Measurements from ENCODE around the gene STARD5.

STARD5 gene

GRCh38 chr15:81347910-81348309 is 24.0 kb upstream of the STARD5 start:
- no peak for TF ChIP-seq CTCF (IDR thresholded peaks at IDR 0.05; ENCODE audit: extremely low read depth, missing control alignments)
- DNase-seq (ENCODE audit: low spot score) = no peak

- TF ChIP-seq CTCF (IDR thresholded peaks at IDR 0.05; ENCODE audit: extremely low read depth, missing control alignments) = no peak
- no peak for DNase-seq (ENCODE audit: low spot score)
Observed at GRCh38 chr15:81346611-81347010, 22.7 kb upstream of the STARD5 start.

GRCh38 chr15:81343371-81343770 is 19.4 kb upstream of the STARD5 start:
- no peak for TF ChIP-seq CTCF (IDR thresholded peaks at IDR 0.05; ENCODE audit: extremely low read depth, missing control alignments)
- no peak for DNase-seq (ENCODE audit: low spot score)

GRCh38 chr15:81341351-81341750 is 17.4 kb upstream of the STARD5 start:
- no peak for DNase-seq (ENCODE audit: low spot score)
- no peak for TF ChIP-seq CTCF (IDR thresholded peaks at IDR 0.05; ENCODE audit: extremely low read depth, missing control alignments)

GRCh38 chr15:81339851-81340250 is 15.9 kb upstream of the STARD5 start:
- TF ChIP-seq CTCF (IDR thresholded peaks at IDR 0.05; ENCODE audit: extremely low read depth, missing control alignments) = no peak
- DNase-seq (ENCODE audit: low spot score) = no peak

GRCh38 chr15:81339321-81339720 is 15.4 kb upstream of the STARD5 start:
- TF ChIP-seq CTCF (IDR thresholded peaks at IDR 0.05; ENCODE audit: extremely low read depth, missing control alignments) = no peak
- no peak for DNase-seq (ENCODE audit: low spot score)

- no peak for TF ChIP-seq CTCF (IDR thresholded peaks at IDR 0.05; ENCODE audit: extremely low read depth, missing control alignments)
- DNase-seq (ENCODE audit: low spot score) = no peak
Observed at GRCh38 chr15:81338170-81339007, 14.4 kb upstream of the STARD5 start.
